Transverse colon (tissue), 4 donors: Measurements from ENCODE around the gene KCP. TPM values are rescaled to one million over a fixed set of nuclear protein-coding genes. Genes with fewer than 3 reads are reported as not detected.

ENCODE experiments used
- DNase-seq: peaks from one replicate; pipeline ENCODE4 v3.0.0-alpha.2; 2019
- H3K27ac ChIP-seq, 4 donors: fragments of 200-600 bp; sonication (generic); 2 replicates each; pipeline ENCODE4 v1.5.1; 2016 to 2018; ENCODE audit warnings: inconsistent platforms in 4 of 4
- H3K27me3 ChIP-seq: fragments of 200-600 bp; sonication (generic); 2 replicates; pipeline ENCODE4 v1.5.1; 2017; ENCODE audit warnings: inconsistent platforms
- H3K36me3 ChIP-seq, 4 donors: fragments of 200-600 bp; sonication (generic); 2 replicates each; pipeline ENCODE4 v1.5.1; 2017 to 2019; ENCODE audit warnings: inconsistent platforms in 4 of 4
- H3K4me1 ChIP-seq, 4 donors: fragments of 200-600 bp; sonication (generic); 2 replicates each; pipeline ENCODE4 v1.5.1; 2017 to 2020; ENCODE audit warnings: inconsistent platforms in 4 of 4
- H3K4me3 ChIP-seq, 4 donors: fragments of 200-600 bp; sonication (generic); 1 replicate in 1 of 4; 2 replicates in 3 of 4; pipeline versions ENCODE4 v1.5.1 to v1.6.1; 2017 to 2019; ENCODE audit warnings: inconsistent platforms in 4 of 4
- H3K9me3 ChIP-seq, 2 donors: fragments of 200-600 bp; sonication (generic); 2 replicates each; pipeline ENCODE4 v1.5.1; 2017 to 2019; ENCODE audit warnings: inconsistent platforms in 2 of 2
- CTCF ChIP-seq, 5 experiments: fragments of 200-600 bp in 3 of 5; fragments of 450-650 bp in 2 of 5; sonication (generic) in 3 of 5; IDR thresholded peaks; 1 replicate in 2 of 5; 2 replicates in 3 of 5; pipeline ENCODE4 v1.5.1; 2016 to 2017; ENCODE audit warnings: antibody characterized with exemption in 5 of 5, inconsistent platforms in 3 of 5, mild to moderate bottlenecking in 2 of 5, moderate library complexity in 1 of 5
- EP300 ChIP-seq: sonication (generic); formaldehyde crosslinking; IDR thresholded peaks from one replicate; pipeline ENCODE4 v1.6.1; 2017; ENCODE audit warnings: antibody characterized with exemption, low read depth
- POLR2A ChIP-seq: fragments of 450-650 bp; IDR thresholded peaks from one replicate; pipeline ENCODE4 v1.6.1; 2016; ENCODE audit warnings: antibody characterized with exemption, mild to moderate bottlenecking, moderate library complexity
- POLR2AphosphoS5 ChIP-seq, 3 donors: sonication (generic); formaldehyde crosslinking; IDR thresholded peaks; one replicate each; pipeline ENCODE4 v1.6.1; 2016; ENCODE audit warnings: antibody characterized with exemption in 3 of 3
- WGBS, 2 donors: methylation state at CpG; one replicate each; pipeline ENCODE4 v1.1.5; 2018; ENCODE audit warnings: low coverage in 1 of 2; 5-methylcytosine and 5-hydroxymethylcytosine counted together
- in situ Hi-C, 4 donors: fragments of 200-750 bp; cut with MboI; loops; one replicate each; pipeline versions ENCODE4 v1.15.0 to v1.15.1; 2017; ENCODE audit warnings: low sequenced_read_pairs in 3 of 4, low pct_ligation_motif_present in 1 of 4, low pct_unique_long_range_greater_than_20kb in 1 of 4
- intact Hi-C: fragments of 100-400 bp; cut with DNase I; formaldehyde crosslinking; loops from one replicate; pipeline ENCODE4 v1.15.1; 2023; ENCODE audit warnings: low total_unique reads
- total RNA-seq, 4 donors: library from RNA; depleted of rRNA; stranded (reverse); fragments of >200 nt; gene quantifications; one replicate each; pipeline ENCODE4 v1.1.0, GENCODE V29; 2016

KCP gene
- total RNA-seq, 4 donors from 2014 or later, result 0.32 to 0.75 (median 0.68) TPM; not detected in 1

GRCh38 chr7:128841171-128841690 lies 69.3 kb downstream of the KCP start:
- peak; percentile 41 for DNase-seq
- H3K27me3 ChIP-seq, result no peaks in the 10 kb centered on the region
- peak overlapping the region in 3 of 4 donors; percentile 26 to 63 (median 39) for H3K27ac ChIP-seq

GRCh38 chr7:128840326-128841170 lies 70.0 kb downstream of the KCP start:
- TF ChIP-seq POLR2AphosphoS5 (IDR thresholded peaks at IDR 0.05) (no peak), CTCF (IDR thresholded peaks at IDR 0.05) (no peak), POLR2A (no peak), EP300 (no peak)
- DNase-seq, result no peak
- no peaks in the 10 kb centered on the region for H3K36me3 ChIP-seq
- peak overlapping the region in 1 of 4 donors; percentile 39 for H3K27ac ChIP-seq
- H3K4me3 ChIP-seq, result no peak overlapping the region
- intact Hi-C loops (no loop called here), in situ Hi-C loops (no loop called here)
- no peaks in the 10 kb centered on the region for H3K27me3 ChIP-seq
- WGBS, 2 donors, result 86 to 88% methylated on average over 3 to 23 of the region's 23 CpGs
- no peaks in the 10 kb centered on the region for H3K9me3 ChIP-seq
- H3K4me1 ChIP-seq, result peaks cover 0 to 7% (median 1%) of the 10 kb centered on the region in 4 donors

More at GRCh38 chr7:128841171-128841690, 69.3 kb downstream of the KCP start:
- Histone ChIP-seq H3K36me3 (no peaks in the 10 kb centered on the region), H3K4me3 (no peak overlapping the region), H3K9me3 (no peaks in the 10 kb centered on the region), H3K4me1 (peaks cover 0 to 3% (median 0%) of the 10 kb centered on the region in 4 donors)
- in situ Hi-C loops (no loop called here), intact Hi-C loops (no loop called here)
- WGBS, 2 donors, result 67% methylated on average over 17 of the region's 17 CpGs; no CpG with 5 or more reads in 1 of the 2 donors
- TF ChIP-seq POLR2AphosphoS5 (IDR thresholded peaks at IDR 0.05) (no peak), CTCF (IDR thresholded peaks at IDR 0.05) (no peak), EP300 (no peak), POLR2A (no peak)

- Histone ChIP-seq H3K27me3 (no peaks in the 10 kb centered on the region), H3K4me1 (peaks cover 0 to 10% (median 3%) of the 10 kb centered on the region in 4 donors), H3K36me3 (no peaks in the 10 kb centered on the region), H3K4me3 (no peak overlapping the region), H3K27ac (peak overlapping the region in 2 of 4 donors; percentile 39 to 48), H3K9me3 (no peaks in the 10 kb centered on the region)
- TF ChIP-seq POLR2AphosphoS5 (IDR thresholded peaks at IDR 0.05), result no peak
- no peak for TF ChIP-seq CTCF (IDR thresholded peaks at IDR 0.05)
- TF ChIP-seq POLR2A, result no peak
- TF ChIP-seq EP300, result no peak
- 50% methylated on average over 12 of the region's 13 CpGs; no CpG with 5 or more reads in 1 of the 2 donors for WGBS, 2 donors
- no peak for DNase-seq
- in situ Hi-C loops (no loop called here), intact Hi-C loops (loop anchor here (1.0 kb wide), 1 partner anchor 97 kb away; no protein-coding TSS in a partner anchor)
These were observed 70.7 kb downstream of the KCP start for GRCh38 chr7:128839751-128840177.
